G401 (cell line): ENCODE measurements around the gene SATB2. TPM values are rescaled to one million over a fixed set of nuclear protein-coding genes. Genes with fewer than 3 reads are reported as not detected.

ENCODE experiments used
- DNase-seq: peaks from one replicate; pipeline ENCODE4 v3.0.0-alpha.2; 2015; ENCODE audit warnings: low spot score
- in situ Hi-C: cut with HindIII; loops from 2 replicates; pipeline ENCODE4 v1.10.0; 2016; ENCODE audit warnings: low sequenced_read_pairs, mixed read lengths
- total RNA-seq: library from RNA; depleted of rRNA; stranded (reverse); fragments of >200 nt; shearing (Covaris generic); gene quantifications from 2 replicates; pipeline ENCODE4 v1.2.3, GENCODE V29; 2014

The SATB2 gene
- total RNA-seq, 1 experiment from 2014 or later, result not detected

DNA sequence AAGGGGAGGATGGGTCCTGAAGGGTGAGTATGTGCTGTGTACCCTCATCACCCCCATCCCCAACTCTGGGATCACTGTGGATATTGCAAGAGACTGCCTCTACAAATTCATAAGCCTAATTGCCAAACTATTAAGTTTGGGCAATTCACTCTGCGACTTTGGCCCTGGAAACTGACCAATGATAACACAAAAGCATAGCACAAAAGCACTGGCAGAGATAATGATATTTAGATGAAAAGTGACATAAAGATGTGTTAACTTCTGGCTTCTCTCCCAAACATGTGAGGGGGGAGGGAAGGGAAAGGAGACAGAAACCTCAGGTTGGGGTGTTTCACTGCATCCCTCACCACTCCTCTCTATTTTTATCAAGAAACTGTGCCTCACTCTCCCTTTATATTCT lies 150.3 kb downstream of the SATB2 start:
- in situ Hi-C loops, result no loop called here

DNA sequence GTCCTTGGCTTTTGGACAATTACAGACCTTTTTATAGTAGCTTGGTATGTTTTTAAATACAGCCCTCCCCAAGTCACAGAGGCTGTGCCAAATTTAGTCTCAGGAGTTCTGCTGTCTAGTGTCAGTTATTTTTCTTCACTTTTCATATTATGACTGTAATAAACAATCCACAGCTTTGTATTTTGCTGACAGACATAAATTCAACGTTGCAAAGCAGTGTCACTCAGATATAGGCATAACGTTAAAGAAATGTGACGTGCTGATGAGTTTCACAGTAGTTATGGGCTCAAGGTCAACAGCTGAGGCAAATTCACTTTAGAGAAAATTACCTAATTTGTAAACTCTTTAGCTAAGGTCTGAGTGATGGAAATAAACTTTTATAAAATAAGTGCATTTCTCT lies 151.6 kb downstream of the SATB2 start:
- DNase-seq, result no peak
- in situ Hi-C loops, result no loop called here

More for the DNA sequence above, 150.3 kb downstream of the SATB2 start:
- no peak for DNase-seq

GRCh38 chr2:199303728-199304177 lies 154.0 kb downstream of the SATB2 start:
- in situ Hi-C loops, result no loop called here
- DNase-seq, result no peak

GRCh38 chr2:199302851-199303250 lies 154.9 kb downstream of the SATB2 start:
- in situ Hi-C loops, result no loop called here
- DNase-seq, result no peak

GRCh38 chr2:199288424-199288823 lies 169.3 kb downstream of the SATB2 start:
- DNase-seq, result no peak
- in situ Hi-C loops, result no loop called here

- DNase-seq, result no peak
- in situ Hi-C loops, result no loop called here
Observed at GRCh38 chr2:199282309-199282708, 175.4 kb downstream of the SATB2 start.

DNA sequence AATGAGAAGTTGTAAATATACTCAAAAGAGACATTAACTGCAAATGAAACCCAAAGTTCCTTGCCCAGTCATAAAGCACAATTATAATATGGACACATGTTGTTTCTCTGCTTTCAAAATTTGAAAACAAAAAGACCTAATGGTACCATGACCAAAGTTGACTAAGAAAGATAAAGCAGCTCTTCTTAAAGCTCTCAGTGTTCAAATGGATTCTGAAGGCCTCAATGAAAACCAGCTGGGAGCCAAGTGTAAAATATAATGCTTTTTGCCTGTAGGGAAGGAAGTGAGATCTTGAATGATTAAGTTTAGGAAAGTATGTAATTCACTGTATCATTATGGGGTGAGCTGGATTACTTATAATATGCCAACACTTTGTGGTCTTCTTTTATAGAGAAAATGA lies 178.6 kb downstream of the SATB2 start:
- in situ Hi-C loops, result no loop called here

GRCh38 chr2:199278099-199278498 lies 179.6 kb downstream of the SATB2 start:
- DNase-seq, result no peak
- in situ Hi-C loops, result no loop called here

More for the DNA sequence above, 178.6 kb downstream of the SATB2 start:
- DNase-seq, result no peak

GRCh38 chr2:199273042-199273511 lies 184.7 kb downstream of the SATB2 start:
- in situ Hi-C loops, result no loop called here
- no peak for DNase-seq

- no peak for DNase-seq
- in situ Hi-C loops, result no loop called here
Observed at GRCh38 chr2:199261936-199262335, 195.8 kb downstream of the SATB2 start.

DNA sequence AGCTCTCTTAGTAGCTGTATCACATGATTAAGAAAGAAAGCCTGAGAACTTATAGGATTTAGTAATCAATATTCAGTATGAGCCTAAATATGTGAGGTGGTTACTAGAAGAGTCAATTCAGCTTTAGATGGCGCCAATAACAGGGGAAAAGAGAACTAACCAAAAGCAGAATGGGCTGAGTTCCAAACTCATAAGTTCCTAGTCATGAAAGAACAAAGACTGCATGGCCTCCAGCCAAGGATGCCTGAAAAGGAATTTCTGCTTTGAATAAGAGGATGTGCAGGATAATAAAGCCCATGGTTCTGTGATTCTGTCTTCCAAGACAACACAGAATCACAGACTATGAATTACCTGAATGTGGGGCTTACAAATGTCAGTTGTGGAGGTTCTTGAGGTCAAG lies 196.5 kb downstream of the SATB2 start:
- in situ Hi-C loops, result no loop called here
- no peak for DNase-seq

DNA sequence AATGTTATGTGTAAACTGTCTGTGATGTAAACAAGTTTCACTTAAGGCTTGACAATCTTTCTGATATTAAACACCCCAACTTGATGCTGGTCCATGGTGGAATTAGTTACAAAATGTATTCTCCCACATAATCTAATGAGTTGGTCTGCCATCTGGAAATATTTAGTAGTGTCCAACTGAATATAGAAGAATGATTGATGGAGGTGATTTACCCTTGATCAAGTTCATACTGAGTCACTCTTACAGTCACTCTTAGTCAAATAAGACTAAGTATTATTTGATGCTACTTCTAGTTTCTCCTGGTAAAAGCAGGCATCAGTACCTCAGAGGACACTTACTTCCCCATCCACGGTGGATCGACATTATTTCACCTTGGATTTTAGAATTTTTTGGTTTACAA lies 198.1 kb downstream of the SATB2 start:
- in situ Hi-C loops, result no loop called here

GRCh38 chr2:199258291-199258690 lies 199.4 kb downstream of the SATB2 start:
- in situ Hi-C loops, result no loop called here
- DNase-seq, result no peak

More for the DNA sequence above, 198.1 kb downstream of the SATB2 start:
- DNase-seq, result no peak

DNA sequence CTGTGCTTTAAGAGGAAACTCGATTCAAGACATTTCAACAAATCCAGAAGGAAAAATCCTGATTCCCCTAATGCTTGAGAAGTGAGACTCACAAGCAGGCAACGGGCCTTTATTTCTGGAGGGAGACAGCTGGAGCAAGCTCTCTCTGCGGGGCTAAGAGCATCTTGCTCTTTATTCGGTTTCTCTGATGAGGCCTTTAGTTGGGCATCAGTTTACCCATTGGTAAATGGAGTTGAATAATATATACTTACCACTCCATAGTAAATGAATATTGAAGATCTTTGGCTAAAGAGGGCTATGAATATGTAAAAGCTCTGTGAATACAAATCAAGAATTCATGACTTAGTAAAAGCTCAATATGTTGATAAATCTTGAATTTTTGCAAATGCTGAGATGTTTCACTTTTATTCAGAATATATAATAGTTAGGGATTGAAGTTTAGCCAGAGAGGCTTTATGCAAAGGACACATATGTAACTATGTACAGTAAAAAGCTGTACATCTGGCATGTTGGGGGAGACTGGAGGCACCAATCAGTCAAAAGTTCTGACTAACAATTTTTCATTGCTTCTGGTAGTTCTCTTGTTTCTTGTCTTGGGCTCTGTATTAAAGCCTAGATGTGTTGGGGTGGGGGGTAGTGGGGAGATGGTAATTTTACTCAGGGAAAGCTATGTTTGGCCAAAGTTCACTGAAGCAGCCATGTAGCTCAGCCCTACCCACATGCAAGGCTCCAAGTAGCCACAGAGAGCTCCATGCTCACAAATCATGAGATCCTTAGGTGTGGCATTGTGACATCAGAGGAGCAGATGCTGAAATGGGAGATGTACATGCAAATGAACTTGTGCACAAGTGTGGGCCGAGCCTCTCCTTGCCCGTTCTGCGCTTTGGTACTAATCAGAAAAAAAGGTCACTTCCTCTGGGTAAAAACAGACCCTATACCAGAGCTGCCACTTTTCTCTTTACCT lies 200.2 kb downstream of the SATB2 start:
- no peak for DNase-seq
- in situ Hi-C loops, result no loop called here

- in situ Hi-C loops, result no loop called here
- DNase-seq, result no peak
Observed at GRCh38 chr2:199230091-199230490, 227.6 kb downstream of the SATB2 start.

GRCh38 chr2:199228887-199229819 lies 228.6 kb downstream of the SATB2 start:
- DNase-seq, result no peak
- in situ Hi-C loops, result no loop called here

DNA sequence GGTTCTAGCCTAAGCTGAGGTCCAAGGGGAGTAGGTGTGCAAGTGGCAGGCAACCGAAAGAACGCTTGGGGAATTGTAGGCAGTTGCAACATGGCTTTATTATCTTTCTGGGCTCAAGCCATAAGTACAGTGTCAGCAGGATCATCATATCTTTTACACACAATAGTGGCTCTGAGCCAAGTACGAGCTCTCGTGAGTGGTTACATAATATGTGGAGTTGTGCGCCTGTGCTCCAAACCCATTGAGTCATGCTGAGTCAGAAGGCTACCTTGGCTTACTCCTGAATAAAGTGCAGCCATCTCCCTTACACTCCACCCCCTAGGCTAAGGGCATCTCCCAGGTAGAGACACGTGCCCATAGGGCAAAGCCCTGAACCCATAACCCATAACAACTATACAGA lies 233.9 kb downstream of the SATB2 start:
- DNase-seq, result no peak
- in situ Hi-C loops, result no loop called here

- DNase-seq, result no peak
- in situ Hi-C loops, result no loop called here
Observed at GRCh38 chr2:199220920-199221319, 236.8 kb downstream of the SATB2 start.

- in situ Hi-C loops, result no loop called here
- DNase-seq, result no peak
Observed at GRCh38 chr2:199219551-199219950, 238.2 kb downstream of the SATB2 start.
